GM18502 (cell line): ENCODE data around the gene PRKAA2.

ENCODE experiments used
- ATAC-seq: cut with Tn5 transposase; IDR thresholded peaks from one replicate; pipeline ENCODE4 v1.9.1; 2021; ENCODE audit warnings: mild to moderate bottlenecking; ENCODE audit not compliant: unreplicated experiment, poor library complexity

The PRKAA2 gene

GRCh38 chr1:56710646-56711045, 65.5 kb downstream of the PRKAA2 start:
- ATAC-seq: no peak

- ATAC-seq: no peak
Measured at GRCh38 chr1:56712150-56712549, 67.0 kb downstream of the PRKAA2 start.

GRCh38 chr1:56713112-56713511, 68.0 kb downstream of the PRKAA2 start:
- ATAC-seq: no peak

- no peak for ATAC-seq
Measured at GRCh38 chr1:56715156-56715555, 70.0 kb downstream of the PRKAA2 start.

- no peak for ATAC-seq
Measured at GRCh38 chr1:56719171-56719570, 74.1 kb downstream of the PRKAA2 start.

GRCh38 chr1:56726706-56727105, 81.6 kb downstream of the PRKAA2 start:
- no peak for ATAC-seq

- no peak for ATAC-seq
Measured at GRCh38 chr1:56728964-56729363, 83.8 kb downstream of the PRKAA2 start.

GRCh38 chr1:56745231-56745630, 100.1 kb downstream of the PRKAA2 start:
- no peak for ATAC-seq

GRCh38 chr1:56754708-56755479, 109.8 kb downstream of the PRKAA2 start:
- no peak for ATAC-seq

- no peak for ATAC-seq
Measured at GRCh38 chr1:56755911-56756310, 110.8 kb downstream of the PRKAA2 start.

GRCh38 chr1:56758135-56758534, 113.0 kb downstream of the PRKAA2 start:
- ATAC-seq: no peak

GRCh38 chr1:56758794-56759193, 113.7 kb downstream of the PRKAA2 start:
- ATAC-seq: no peak
